HuH-7 (cell line): Measurements from ENCODE around the gene CCT5.
A peak's percentile ranks its signal among the peaks of the same experiment; 100 is the strongest.
"Not testable (repeated sequence)": the region's sequence is repeated elsewhere in the genome, so short reads cannot be mapped to it uniquely, and the experiment has no call there.

Experiments used
- DNase-seq: peaks from one replicate; pipeline ENCODE4 v3.0.0; 2011; ENCODE audit warnings: low spot score

The CCT5 gene

GRCh38 chr5:10277773-10278630 is 27.9 kb downstream of the CCT5 start:
- DNase-seq = no peak

- DNase-seq = no peak
These were observed 28.7 kb downstream of the CCT5 start for GRCh38 chr5:10278658-10279279.

GRCh38 chr5:10279328-10279727 is 29.2 kb downstream of the CCT5 start:
- DNase-seq = no peak

GRCh38 chr5:10279925-10280720 is 30.0 kb downstream of the CCT5 start:
- no peak for DNase-seq

- peak; percentile 66 for DNase-seq
These were observed 34.0 kb downstream of the CCT5 start for GRCh38 chr5:10283927-10284635.

- DNase-seq = not testable (repeated sequence)
These were observed 35.3 kb downstream of the CCT5 start for GRCh38 chr5:10285362-10285761.

- no peak for DNase-seq
These were observed 36.2 kb downstream of the CCT5 start for GRCh38 chr5:10286162-10286861.

- no peak for DNase-seq
These were observed 36.8 kb downstream of the CCT5 start for GRCh38 chr5:10286862-10287227.

- DNase-seq = no peak
These were observed 38.6 kb downstream of the CCT5 start for GRCh38 chr5:10288592-10289219.

- no peak for DNase-seq
These were observed 39.3 kb downstream of the CCT5 start for GRCh38 chr5:10289353-10289752.

GRCh38 chr5:10289991-10290390 is 39.9 kb downstream of the CCT5 start:
- DNase-seq = no peak

- no peak for DNase-seq
These were observed 40.4 kb downstream of the CCT5 start for GRCh38 chr5:10290438-10290837.

- DNase-seq = no peak
These were observed 41.7 kb downstream of the CCT5 start for GRCh38 chr5:10291692-10292339.

GRCh38 chr5:10293907-10294662 is 44.0 kb downstream of the CCT5 start:
- no peak for DNase-seq

- no peak for DNase-seq
These were observed 45.7 kb downstream of the CCT5 start for GRCh38 chr5:10295619-10296326.

- DNase-seq = no peak
These were observed 47.6 kb downstream of the CCT5 start for GRCh38 chr5:10297646-10298204.

- no peak for DNase-seq
These were observed 50.2 kb downstream of the CCT5 start for GRCh38 chr5:10300246-10300645.

GRCh38 chr5:10301266-10301665 is 51.2 kb downstream of the CCT5 start:
- no peak for DNase-seq
